ENCODE data around the gene GIMD1. TPM values are rescaled to one million over a fixed set of nuclear protein-coding genes. Genes with fewer than 3 reads are reported as not detected.

The GIMD1 gene
- total and polyA plus RNA-seq, 2 experiments from 2014 or later = not detected

Other genes with a start within 250 kb of the GIMD1 start
- 26.5 and 28.9 TPM in 2 replicates for gene TBCK, start 52.6 kb downstream of the GIMD1 start, total RNA-seq (2014; rRNA removed; shearing (Covaris generic))
- 13.0 and 13.9 TPM in 2 replicates for gene TBCK, start 52.6 kb downstream of the GIMD1 start, polyA plus RNA-seq (2016; fragmentation: Nextera tagmentation; extraction: Ambion mirVana)
- gene AIMP1, start 52.2 kb downstream of the GIMD1 start, total RNA-seq (2014; rRNA removed; shearing (Covaris generic)) = 24.1 and 34.5 TPM in 2 replicates
- gene AIMP1, start 52.2 kb downstream of the GIMD1 start, polyA plus RNA-seq (2016; fragmentation: Nextera tagmentation; extraction: Ambion mirVana) = 157 and 200 TPM in 2 replicates

Data from GM23338 (cell line).